GM13977 (cell line): ENCODE results near the gene NCAM1.

ENCODE experiments used
- DNase-seq: peaks from one replicate; pipeline ENCODE4 v3.0.0; 2012; ENCODE audit warnings: low spot score
- CTCF ChIP-seq: IDR thresholded peaks from 2 replicates; pipeline ENCODE4 v1.5.1; 2012; ENCODE audit warnings: mild to moderate bottlenecking, control low read depth; ENCODE audit not compliant: insufficient read depth; ENCODE audit errors: extremely low read depth, missing control alignments
- in situ Hi-C: fragments of 300-500 bp; cut with MboI; formaldehyde crosslinking; loops from one replicate; pipeline ENCODE4 v1.12.0; 2022; ENCODE audit warnings: low sequenced_read_pairs, low pct_unique_long_range_greater_than_20kb, mixed read lengths, inconsistent platforms; ENCODE audit not compliant: unreplicated experiment

The NCAM1 gene

GRCh38 chr11:113273720-113274119 is 312.5 kb downstream of the NCAM1 start:
- DNase-seq: no peak
- in situ Hi-C loops: no loop called here
- TF ChIP-seq CTCF: no peak

GRCh38 chr11:113274713-113275582 is 313.7 kb downstream of the NCAM1 start:
- in situ Hi-C loops: loop anchor here (25.0 kb wide), 3 partner anchors 488 to 988 kb away; no protein-coding TSS in a partner anchor
- no peak for DNase-seq

GRCh38 chr11:113275602-113276001 is 314.4 kb downstream of the NCAM1 start:
- no peak for TF ChIP-seq CTCF
- in situ Hi-C loops: loop anchor here (25.0 kb wide), 3 partner anchors 488 to 988 kb away; no protein-coding TSS in a partner anchor
- no peak for DNase-seq

More at GRCh38 chr11:113274713-113275582, 313.7 kb downstream of the NCAM1 start:
- TF ChIP-seq CTCF: no peak

DNA sequence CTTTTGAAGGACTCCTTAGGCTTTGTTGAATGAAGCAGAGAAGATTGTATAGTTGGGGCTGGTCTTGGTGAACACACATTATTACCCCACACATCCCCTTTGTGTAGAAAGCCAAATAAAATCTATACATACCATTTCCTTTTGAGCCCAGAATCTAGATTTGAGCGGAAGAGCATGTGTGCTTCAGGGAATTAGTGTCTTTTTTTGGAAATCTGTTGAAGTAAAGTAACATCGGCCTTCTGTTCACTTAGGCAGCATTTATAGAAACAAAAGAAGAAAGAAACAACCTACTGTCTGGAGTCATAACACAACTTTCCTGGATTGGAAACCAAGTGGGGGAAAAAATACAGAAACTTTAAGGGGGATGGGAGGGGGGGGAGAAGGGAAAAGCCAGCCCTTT is 315.2 kb downstream of the NCAM1 start:
- no peak for DNase-seq
- in situ Hi-C loops: loop anchor here (25.0 kb wide), 3 partner anchors 489 to 989 kb away; no protein-coding TSS in a partner anchor
- no peak for TF ChIP-seq CTCF

DNA sequence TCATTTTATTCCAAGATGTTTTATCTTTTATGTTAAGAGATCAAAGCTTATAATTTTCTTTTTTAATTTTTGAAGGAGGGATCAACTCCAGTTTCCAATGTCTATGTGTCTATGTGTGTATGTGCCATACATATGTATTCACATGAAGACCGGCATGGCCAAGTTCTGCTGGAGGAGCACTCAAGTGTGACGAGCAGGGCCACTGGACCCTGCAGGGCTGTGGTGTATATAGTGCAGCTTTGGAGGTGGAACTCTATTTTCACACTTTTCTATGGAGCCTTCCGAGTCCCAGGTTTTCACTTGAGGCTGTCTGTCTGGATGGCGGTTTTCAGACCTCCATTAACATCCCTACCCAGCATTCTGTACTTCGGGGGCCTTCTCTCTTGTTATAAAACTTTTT is 316.7 kb downstream of the NCAM1 start:
- in situ Hi-C loops: loop anchor here (25.0 kb wide), 3 partner anchors 491 to 991 kb away; no protein-coding TSS in a partner anchor
- no peak for TF ChIP-seq CTCF
- no peak for DNase-seq

DNA sequence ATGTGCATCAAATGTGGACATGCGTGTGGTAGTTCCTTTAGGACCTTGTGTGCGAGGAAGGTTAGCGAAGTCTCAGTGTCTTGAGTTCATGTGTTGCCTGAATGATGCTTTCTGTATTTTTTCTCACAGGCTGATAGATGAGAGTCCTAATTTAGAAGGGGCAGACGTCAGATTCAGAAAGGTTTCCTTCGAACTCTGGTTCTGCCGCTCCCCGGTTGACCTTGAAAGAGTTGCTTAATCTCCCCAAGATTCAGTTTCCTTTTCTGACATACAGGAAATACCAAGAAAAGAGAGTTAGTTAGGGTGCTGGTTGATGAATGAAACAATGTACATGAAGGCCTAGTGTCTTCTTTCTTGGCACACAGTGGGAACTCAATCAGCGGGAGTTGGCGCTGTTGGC is 317.3 kb downstream of the NCAM1 start:
- TF ChIP-seq CTCF: no peak
- in situ Hi-C loops: loop anchor here (25.0 kb wide), 3 partner anchors 491 to 991 kb away; no protein-coding TSS in a partner anchor
- DNase-seq: no peak
